Esophagus squamous epithelium (tissue), 4 donors: Measurements from ENCODE around the gene DUSP12.

Experiments
- POLR2A ChIP-seq, 4 donors: fragments of 450-650 bp; IDR thresholded peaks; one replicate each; pipeline ENCODE4 v1.6.1; 2017; ENCODE audit warnings: antibody characterized with exemption in 4 of 4, mild to moderate bottlenecking in 4 of 4, moderate library complexity in 3 of 4
- TF ChIP-seq, protein P1 (sequence below), 6 experiments: fragments of 450-650 bp in 4 of 6; fragments of 200-600 bp in 2 of 6; sonication (generic) in 2 of 6; IDR thresholded peaks; one replicate each; pipeline ENCODE4 v1.5.1; 2016 to 2019; ENCODE audit warnings: antibody characterized with exemption in 6 of 6, mild to moderate bottlenecking in 4 of 6, moderate library complexity in 4 of 6

DNA sequence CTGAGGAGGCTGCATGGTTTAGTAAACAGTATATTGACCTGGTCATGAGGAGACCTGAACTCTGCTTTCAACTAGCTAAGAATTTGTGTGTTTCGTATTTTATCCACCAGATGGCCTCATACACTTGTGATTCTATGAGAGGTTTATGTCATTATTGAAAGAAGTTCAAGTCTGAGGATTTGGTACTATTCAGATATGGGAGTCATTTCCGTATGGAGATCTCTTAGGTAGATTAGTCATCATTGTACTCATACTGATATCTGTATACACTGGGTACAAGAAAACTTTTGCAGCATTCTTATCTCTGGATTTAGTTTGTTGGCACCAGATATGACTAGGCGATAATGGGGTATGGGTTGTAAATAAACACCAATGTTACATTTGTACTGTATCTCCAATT lies 43.2 kb downstream of the DUSP12 start:
- TF ChIP-seq, protein P1, sequence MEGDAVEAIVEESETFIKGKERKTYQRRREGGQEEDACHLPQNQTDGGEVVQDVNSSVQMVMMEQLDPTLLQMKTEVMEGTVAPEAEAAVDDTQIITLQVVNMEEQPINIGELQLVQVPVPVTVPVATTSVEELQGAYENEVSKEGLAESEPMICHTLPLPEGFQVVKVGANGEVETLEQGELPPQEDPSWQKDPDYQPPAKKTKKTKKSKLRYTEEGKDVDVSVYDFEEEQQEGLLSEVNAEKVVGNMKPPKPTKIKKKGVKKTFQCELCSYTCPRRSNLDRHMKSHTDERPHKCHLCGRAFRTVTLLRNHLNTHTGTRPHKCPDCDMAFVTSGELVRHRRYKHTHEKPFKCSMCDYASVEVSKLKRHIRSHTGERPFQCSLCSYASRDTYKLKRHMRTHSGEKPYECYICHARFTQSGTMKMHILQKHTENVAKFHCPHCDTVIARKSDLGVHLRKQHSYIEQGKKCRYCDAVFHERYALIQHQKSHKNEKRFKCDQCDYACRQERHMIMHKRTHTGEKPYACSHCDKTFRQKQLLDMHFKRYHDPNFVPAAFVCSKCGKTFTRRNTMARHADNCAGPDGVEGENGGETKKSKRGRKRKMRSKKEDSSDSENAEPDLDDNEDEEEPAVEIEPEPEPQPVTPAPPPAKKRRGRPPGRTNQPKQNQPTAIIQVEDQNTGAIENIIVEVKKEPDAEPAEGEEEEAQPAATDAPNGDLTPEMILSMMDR (IDR thresholded peaks at IDR 0.05): peak in 5 of 6 experiments; percentile 40 to 70 (median 53)
- TF ChIP-seq POLR2A (IDR thresholded peaks at IDR 0.05): no peak
